Activated gamma-delta T cell treated with Interleukin-2 at 50 U/mL for 16 hours (primary cell): ENCODE data around the gene OR2H2.
A peak's percentile ranks its signal among the peaks of the same experiment; 100 is the strongest.

ENCODE experiments used
- DNase-seq: peaks from one replicate; pipeline ENCODE4 v3.0.0-alpha.2; 2020

OR2H2 gene

DNA sequence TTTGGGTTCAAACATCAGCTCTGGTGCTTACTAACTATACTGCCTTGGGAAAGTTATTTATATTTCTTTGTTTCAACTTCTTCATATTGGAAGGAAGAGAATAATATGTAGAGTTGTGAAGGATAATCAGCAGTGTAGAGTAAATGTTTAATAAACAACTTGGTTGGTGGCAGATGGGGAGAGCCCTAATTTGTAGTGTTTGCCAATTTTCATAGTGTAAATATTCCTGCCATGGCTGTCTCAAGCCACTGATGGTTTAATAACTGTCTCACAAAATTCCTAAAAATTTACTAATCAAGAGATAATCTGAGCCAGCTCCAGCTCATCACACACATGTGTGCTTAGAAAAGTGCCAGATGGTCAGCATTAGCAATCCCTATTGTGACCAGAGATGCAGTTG is at the start of gene OR2H2:
Gene OR2H2, plus strand, starts transcription at position 301 of the 400 bp plus-strand sequence. CDS start 2,824 bp downstream, outside the sequence.
- DNase-seq, result no peak

DNA sequence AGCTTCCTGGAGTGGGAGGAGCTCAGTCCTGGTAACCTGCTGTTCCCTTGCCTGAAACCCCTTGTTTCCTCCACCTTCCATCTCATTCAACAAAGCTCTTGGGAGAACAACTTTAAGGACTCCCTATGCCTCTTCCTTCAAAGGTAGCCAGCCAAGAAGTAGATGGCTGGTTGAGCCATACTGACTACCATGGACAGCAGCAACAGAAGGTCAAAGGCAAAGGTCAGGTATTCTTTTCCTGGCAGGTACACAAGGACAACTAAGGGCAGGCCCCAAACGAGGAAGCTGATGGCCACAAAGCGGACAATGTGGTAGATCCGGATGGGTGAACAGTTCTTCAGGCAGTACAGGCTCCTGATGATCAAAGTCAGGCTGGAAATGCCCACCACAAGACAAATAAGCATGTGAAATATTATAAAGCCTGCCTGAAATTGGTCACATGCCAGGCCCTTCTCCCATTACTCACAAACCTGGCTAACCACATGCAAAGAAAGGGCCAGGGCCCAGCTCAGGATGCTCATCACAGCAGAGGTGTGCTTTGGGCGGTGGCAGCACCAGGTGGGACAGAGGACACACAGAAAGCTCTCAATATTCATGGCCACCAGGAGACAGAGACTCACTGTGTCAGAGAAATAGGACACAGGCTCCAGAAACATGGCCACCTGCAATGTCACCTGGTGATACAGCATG is 47.1 kb upstream of the OR2H2 start:
- DNase-seq, result no peak

DNA sequence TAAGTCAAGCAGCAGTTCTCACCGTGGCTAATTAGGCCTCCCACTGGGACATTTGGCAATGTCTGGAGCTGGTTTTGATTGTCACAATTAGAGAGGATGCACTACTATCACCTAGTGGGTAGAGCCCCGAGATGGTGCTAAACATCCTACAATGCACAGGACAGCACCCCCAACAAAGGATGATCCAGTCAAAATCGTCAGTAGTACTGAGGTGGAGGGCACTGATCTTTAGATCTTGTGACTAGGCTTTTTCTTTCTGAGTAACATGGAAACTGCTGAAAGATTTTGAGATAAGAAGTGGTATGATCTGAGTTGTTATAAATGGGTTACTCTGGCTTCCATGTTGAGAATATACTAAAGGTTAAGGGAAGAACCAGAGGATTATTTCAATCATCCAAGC is 37.3 kb upstream of the OR2H2 start:
- no peak for DNase-seq

DNA sequence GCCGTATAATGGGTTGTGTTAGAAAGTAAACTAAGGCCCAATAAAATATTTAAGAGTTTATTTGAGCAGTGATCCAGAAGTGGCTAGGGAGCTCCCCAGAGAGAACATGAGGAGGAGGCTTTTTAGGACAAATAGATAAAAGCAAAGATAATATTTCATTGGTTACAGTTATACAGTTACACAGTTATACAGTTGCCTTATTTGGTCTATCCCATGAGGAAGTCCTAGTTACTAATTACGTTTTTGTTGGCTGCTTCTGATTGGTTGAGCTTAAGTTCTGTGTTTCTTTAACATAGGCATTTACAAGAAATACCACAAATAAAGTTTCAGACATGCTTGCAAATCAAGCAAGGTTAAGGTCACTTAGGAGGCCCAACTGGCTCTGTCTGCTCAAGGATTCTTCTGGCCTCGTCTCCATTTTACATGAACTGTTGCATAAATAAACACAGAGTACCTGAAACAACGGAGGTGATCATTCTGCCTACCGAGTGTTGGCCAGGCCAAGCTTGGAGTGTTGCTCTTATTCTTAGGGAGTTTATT is 32.3 kb upstream of the OR2H2 start:
- no peak for DNase-seq

DNA sequence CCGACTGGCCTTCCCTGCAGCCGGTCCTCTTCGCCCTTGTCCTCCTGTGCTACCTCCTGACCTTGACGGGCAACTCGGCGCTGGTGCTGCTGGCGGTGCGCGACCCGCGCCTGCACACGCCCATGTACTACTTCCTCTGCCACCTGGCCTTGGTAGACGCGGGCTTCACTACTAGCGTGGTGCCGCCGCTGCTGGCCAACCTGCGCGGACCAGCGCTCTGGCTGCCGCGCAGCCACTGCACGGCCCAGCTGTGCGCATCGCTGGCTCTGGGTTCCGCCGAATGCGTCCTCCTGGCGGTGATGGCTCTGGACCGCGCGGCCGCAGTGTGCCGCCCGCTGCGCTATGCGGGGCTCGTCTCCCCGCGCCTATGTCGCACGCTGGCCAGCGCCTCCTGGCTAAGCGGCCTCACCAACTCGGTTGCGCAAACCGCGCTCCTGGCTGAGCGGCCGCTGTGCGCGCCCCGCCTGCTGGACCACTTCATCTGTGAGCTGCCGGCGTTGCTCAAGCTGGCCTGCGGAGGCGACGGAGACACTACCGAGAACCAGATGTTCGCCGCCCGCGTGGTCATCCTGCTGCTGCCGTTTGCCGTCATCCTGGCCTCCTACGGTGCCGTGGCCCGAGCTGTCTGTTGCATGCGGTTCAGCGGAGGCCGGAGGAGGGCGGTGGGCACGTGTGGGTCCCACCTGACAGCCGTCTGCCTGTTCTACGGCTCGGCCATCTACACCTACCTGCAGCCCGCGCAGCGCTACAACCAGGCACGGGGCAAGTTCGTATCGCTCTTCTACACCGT is 31.5 kb upstream of the OR2H2 start:
- no peak for DNase-seq

DNA sequence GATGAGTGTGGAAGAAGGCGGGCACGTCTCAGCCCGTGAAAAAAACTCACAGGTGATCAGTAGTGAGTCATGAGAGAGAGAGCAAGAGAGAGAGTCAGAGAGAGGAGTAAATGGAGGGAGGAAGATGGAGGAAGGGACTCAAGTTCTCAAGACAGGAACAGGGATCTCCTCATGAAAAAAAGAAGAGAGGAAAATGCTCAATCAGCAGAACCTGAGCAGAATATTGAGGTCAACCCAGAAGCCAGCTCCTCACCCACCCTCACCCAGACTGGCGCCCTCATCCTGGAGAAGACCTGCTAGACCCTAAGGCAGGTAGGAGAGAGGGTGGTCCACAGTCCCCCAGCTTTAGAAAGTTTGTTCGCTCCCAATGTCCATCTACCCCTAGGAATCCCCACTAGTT is 30.2 kb upstream of the OR2H2 start:
- DNase-seq, result no peak

DNA sequence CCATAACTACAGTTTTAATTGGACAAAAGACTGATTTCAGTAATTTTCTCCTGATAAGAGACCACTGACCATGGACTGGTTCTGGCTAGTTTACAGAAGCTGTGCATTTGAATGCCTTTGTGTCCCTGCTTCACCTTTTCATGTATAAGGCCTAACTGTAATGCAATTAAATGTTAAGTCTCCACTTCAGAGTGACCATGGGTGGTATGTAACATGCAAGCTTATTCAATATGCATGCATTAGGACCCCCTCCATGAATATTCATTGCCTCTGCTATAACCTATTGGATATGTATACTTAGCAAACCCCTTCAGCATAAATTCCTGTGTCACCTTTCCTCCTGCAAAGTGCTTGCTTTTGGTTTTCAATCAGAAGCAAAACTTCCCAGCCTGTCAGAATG is 27.6 kb upstream of the OR2H2 start:
- DNase-seq, result no peak

DNA sequence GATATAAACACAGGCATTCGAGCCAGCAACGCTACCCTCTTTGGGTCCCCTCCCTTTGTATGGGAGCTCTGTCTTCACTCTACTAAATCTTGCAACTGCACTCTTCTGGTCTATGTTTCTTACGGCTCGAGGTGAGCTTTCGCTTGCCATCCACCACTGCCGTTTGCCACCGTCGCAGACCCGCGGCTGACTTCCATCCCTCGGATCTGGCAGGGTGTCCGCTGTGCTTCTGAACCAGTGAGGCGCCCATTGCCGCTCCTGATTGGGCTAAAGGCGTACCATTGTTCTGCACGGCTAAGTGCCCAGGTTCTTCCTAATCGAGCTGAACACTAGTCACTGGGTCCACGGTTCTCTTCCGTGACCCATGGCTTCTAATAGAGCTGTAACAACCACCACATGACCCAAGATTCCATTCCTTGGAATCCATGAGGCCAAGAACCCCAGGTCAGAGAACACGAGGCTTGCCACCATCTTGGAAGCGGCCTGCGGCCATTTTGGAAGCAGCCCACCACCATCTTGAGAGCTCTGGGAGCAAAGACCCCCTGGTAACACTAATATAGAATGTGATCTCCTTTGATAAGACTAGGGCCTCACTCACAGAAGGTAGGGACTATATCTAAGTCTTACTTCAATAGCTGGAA is 26.4 kb upstream of the OR2H2 start:
- no peak for DNase-seq

DNA sequence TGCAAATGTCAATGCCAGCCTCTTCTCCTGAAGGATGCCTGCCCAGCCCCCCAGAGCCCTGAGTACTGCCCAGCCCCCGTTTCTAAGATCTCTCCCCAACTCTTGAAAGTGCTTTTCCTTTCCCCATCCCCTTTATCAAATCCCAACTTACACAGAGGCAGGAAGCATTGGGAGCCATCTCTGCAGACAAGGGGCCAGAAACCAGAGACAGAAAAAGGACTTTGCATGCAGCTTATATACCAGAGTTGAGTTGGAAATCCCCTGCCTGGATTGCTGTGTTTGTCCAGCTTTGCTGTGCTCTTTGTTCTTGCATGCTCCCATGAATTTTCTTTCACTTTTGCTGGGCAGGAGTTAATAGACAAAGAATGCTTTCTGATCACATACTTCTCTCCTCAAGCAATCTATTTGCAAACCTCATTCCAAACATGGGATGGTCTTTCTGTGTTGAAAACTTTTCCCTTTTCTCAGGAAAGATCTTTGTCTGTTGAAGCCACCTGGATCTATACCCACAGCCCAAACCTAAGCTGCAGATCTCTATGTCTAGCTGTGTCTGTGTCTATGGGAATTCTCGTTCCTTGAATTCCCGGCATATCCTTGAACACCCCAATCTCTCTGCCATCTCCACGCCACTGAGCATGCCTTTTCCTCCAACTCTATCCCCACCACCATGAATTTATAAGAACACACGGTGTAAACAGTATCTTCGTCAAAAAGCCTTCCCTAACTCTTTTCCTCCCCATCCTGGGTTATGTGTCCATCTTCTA is 25.2 kb upstream of the OR2H2 start, which contains the start of gene UBD:
Gene UBD, minus strand, starts transcription at position 209 of the 764 bp plus-strand sequence. Its CDS starts 31 bp downstream, at position 178.
- no peak for DNase-seq

DNA sequence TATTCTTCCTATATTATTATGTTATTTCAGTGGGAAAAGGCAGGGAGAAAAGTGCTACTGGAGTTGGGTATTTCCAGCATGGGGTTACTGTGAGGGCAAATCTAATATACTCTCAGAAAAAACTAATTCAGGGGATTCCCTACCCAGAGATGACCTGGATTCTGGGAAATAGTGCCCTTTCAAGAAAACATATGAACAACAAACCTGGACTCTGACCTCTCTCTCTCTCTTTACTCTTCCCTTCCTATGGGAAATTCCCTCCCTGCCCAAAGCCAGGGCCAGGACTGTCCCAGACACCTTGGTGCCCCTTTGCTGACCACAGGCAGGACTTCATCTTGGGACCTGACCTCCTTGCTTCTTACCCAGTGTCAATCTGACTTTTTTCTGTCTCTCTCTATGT is 23.8 kb upstream of the OR2H2 start:
- no peak for DNase-seq

DNA sequence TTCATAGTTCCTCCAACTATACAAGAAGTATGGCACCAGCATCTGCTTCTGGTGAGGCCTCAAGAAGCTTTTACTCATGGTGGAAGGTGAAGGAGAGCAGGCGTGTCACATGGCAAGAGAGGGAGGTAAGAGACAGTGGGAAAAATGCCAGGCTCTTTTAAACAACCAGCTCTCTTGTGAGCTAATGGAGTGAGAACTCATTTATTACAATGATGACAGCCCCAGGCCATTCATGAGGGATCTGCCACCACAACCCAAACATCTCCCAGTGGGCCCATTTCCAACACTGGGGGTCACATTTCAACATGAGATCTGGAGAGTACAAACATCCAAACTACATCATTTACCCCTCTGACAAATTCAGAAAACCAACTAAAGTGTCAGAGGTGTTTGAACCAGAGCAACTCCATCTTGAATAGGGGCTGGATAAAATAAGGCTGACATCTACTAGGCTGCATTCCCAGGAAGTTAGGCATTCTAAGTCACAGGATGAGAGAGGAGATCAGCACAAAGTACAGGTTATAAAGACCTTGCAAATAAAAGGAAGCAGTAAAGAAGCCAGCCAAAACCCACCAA is 23.2 kb upstream of the OR2H2 start:
- no peak for DNase-seq

DNA sequence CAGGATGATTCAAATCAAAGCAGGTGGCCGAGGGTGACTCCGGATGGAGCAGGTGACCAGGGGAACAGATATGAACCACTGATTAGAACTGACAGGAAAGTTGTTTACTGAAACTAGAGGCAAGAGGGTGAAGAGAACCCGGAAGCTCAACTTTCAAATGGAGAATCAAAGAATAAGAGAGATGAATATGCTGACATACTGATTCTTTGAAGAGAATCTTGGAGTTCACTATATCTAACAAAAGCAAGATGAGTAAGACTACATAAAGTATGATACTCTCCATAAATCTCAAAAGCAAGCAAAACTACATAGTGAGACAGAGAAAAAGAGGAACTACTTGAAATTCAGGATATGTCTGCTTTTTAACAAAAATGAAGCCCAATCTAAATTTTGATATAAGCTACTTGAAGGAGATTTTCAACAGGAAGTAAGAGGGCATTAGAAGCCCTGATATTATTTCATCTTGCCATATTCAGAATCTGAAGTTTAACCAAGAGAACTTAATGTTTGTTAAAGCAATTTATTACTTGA is 21.4 kb upstream of the OR2H2 start:
- no peak for DNase-seq

DNA sequence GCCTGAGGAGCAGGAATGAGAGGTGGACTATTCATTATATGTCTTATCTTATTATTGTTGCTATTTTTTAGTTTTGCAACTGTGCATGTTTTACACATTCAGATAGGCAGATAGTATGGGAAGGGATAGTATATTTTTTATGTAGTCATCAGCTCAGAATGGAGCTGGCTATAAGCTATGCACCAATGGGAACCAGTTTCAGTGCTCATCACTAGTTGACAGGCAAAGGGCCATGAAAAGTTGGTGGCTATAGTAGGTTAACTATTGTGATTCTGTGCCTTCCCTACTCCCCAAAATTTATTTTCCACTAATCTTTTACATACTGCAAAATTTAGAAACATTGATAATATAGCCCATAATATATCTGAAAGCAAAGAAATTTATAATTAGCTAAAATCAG is 20.0 kb upstream of the OR2H2 start:
- DNase-seq, result no peak

DNA sequence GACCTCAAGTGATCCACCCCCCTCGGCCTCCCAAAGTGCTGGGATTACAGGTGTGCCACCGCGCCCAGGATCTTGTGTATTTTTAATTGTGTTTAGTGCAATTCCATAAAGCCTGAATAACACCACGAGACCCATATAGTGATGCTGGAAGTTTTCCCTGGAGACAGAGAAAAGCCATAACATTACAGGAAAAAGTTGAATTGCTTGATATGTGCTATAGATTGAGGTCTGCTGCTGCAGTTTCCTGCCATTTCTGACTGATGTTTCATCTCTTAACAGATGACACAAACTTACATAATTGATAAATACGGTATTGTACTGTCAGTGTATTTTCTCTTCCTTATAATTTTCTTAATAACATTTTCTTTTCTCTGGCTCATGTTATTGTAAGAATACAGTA is 18.1 kb upstream of the OR2H2 start:
- no peak for DNase-seq

DNA sequence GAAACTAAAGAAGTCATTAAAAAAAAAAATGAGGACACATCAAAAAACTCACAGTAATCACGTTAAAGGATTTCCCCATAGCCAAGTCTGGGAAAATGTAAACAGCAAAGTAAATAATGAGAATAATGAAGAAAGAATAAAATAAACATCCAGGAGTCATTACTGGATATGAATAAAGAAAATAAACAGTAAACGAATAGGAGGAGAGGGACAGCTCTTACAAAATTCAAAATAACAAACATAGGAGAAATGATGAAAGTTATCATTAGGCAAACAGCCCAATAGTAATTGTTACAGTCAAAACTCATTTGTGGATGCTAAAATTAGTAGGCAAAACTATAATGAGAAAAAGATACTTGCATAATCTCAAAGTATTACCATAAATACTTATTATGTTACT is 17.4 kb upstream of the OR2H2 start:
- DNase-seq, result no peak

DNA sequence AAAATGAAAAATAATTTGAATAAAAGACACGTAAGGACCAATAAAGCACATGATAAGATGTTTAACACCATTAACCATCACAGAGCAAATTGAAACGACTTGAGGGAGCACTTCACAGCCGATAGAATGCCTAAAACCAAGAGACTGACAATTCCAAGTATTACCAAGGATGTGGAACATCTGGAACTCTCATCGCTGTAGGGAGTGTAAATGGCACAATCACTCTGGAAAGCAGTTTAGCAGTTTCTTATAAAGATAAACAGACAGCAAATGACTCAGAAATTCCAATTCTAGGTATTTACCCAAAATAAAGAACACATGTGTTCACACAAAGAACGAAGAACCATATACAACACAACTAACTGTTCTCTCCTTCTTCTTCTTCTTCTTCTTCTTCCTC is 16.9 kb upstream of the OR2H2 start:
- DNase-seq, result no peak

DNA sequence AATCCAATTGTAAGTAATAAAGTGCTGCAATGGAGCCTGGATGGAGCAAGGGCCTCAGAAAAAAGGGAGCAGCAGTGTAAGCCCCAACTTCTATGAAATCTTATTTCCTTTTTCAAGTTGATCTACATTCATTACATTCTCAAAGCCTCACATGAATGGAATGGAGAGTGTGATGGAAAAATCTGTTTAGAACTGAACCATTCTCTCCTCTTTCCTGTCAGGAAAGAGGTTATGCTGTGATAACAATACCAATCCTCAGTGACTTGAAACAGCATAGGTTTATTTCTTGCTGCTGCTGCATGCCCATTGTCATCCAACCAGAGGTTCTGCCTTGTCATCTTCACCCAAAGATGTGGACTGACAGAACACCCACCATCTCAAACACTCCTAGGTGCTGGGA is 8.9 kb upstream of the OR2H2 start:
- DNase-seq, result no peak

DNA sequence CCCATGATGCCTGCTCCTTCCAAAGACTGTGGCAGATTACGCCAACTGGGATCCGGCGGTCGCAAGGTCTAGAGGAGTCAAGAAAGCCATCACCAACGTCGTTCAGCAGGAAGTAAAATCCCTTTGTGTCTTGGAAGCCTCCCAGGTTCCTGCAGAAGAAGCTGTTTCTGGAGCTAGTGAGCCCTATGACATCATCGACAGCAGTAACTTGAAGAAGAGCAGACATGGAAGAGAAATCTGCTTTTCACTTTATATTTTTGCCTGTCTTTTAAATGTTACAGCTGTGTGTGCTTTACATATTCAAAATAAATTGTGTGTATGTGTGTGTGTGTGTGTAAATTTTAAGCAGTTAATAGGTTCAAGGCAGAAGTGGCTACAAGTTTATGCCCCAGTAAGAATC is 7.4 kb upstream of the OR2H2 start:
- no peak for DNase-seq

DNA sequence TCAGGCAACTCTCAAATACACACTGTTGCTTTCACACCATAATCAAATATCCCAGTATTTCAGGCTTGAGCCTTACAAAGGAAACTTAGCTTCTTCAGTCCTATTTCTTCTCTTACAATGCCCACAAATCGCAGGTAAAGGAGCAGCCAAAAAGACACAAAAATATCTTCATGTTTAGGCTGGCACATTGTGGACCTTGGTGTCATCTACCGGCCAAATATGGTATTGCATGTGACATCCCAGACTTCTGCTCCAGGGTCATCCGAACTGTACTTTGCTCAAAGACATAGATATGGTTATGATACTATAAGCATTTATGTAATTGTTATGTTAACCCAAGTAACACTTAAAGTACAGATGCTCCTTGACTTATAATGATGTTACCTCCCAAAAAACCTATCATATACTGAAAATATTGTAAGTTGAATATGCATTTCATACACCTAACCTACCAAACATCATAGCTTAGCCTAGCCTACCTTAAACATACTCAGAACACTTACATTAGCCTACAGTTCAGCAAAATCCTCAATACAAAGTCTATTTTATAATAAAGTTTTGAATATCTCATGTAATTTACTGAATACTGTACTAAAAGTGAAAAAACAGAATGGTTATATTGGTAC is 4.6 kb downstream of the OR2H2 start:
- peak; percentile 47 for DNase-seq

DNA sequence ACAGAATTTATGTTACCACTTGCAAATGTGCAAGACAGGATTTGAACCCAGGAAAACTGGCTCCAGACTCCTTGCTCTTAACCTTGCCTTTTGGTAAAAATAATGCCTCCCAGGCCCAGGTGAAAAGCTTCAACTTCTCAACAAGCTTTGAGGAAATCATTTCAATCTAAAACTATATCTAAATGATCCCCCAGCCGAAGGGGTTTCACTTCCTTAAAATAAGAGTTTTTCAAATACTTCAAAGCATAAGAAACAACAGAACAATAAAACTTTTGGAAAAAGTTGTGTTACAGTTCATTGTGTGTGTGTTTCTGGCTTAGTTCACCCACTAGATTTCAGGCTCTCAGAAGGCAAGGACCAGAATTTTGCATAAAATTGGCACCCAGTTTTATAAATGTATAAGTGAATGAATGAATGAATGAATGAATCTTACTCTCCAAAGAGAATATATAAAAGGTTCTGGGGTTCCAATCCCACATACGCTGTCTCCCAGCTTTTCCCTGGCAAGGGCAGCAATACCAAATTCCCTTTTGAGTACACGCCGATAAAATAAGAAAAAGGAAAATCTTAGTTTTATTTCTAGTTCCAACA is 5.4 kb downstream of the OR2H2 start:
- DNase-seq, result no peak

DNA sequence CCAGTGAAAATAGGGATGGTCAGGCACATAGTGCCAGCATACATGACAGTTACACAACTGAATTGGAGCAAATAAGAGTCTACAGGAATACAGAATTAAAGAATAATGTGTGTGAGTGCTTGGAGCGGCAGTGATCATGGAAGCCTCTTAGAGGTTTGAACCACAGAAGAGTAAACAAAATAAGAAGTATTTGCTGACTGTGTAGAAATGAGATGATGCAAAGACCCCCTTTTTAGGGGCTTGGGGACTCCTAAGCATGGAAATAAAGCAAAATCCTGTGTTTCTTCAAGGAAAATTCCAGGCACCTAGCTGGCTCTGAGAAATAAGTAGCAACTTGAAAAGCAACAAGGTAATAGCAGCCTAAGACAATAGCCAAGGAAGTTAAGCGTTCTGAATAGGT is 6.8 kb downstream of the OR2H2 start:
- DNase-seq, result no peak
